ENCODE measurements around the gene POLN.
A peak's percentile ranks its signal among the peaks of the same experiment; 100 is the strongest.

The POLN gene

DNA sequence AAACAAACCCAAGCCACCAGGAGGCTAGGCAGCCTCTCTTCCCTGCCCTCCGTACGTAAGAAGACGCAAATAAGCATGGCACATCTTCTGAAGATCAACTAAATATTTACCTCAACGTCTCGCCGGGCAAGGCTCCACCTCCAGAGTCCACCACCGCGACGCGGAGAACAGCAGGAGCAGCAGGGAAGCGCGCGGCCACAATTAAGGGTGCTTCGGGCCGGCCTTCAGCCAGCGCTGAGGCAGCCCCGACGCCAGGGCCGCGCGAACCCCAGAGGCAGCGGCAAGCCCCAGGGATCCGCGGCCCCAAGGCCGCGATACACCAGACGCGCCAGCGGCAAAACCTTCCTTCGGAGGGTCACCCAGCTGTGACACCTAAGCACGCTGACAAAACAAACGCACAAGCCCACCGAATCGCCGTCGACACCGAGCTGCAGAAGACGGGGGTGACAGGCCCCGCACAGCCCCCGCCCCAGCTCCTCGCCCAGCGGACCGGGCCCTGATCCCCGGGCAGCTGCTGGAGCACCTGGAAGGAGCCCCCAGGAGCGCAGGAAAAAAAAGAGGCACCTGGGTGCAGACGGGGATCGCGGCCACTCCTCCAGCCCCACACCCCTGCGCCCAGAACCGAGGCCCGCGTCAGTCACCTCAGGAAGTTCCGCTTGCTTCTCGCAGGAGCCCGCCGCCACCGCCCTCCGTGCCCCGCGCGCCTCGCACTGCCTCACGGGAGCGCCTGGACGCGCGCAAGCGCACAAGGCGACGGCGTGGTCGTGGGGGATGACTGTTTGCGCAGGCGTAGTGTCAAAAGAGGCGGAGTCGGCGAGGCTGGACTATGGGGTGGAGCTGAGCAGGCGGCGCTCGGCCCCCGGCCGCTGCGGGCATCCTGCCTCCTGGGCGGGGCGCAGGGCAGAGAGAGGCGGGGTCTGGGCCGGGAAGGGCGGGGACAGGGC lies at the start of gene POLN, which contains the start of gene HAUS3:
Gene POLN (minus strand): TSS at position 712 of the 944 bp plus-strand sequence. CDS start 12,890 bp downstream, outside the sequence.
Gene HAUS3 (minus strand): TSS at position 712 of the 944 bp plus-strand sequence. CDS start 1,175 bp downstream, outside the sequence.
- DNase-seq (ENCODE audit: low read depth in 4 of 4, low spot score in 1 of 4), result peak; percentile 97 to 99 (median 98)

- peak in 3 of 4 experiments; percentile 7 to 25 (median 17) for DNase-seq (ENCODE audit: low read depth in 4 of 4, low spot score in 1 of 4)
Measured at GRCh38 chr4:2290974-2291704, 49.2 kb upstream of the POLN start.

- no peak for DNase-seq (ENCODE audit: low read depth in 4 of 4, low spot score in 1 of 4)
Measured at GRCh38 chr4:2290488-2290887, 48.6 kb upstream of the POLN start.

DNA sequence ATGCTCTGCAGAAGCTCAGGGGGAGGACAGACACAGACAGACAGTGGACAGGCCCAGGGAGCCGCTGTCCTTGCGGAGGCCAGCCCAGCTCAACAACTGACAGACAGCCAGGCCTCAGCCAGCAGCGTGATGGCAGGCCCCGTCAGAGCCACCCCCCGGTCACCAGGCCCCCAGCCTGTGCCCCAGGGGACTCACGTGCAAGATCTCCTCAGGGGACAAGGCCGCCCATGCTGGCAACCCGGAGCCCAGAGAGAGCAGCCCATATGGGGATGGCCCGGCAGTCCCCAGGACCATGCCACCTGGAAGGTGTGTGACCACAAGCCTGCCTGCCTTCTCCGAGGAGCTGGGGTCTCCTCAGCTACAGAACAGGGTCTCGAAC lies 48.0 kb upstream of the POLN start:
- no peak for DNase-seq (ENCODE audit: low read depth in 4 of 4, low spot score in 1 of 4)

DNA sequence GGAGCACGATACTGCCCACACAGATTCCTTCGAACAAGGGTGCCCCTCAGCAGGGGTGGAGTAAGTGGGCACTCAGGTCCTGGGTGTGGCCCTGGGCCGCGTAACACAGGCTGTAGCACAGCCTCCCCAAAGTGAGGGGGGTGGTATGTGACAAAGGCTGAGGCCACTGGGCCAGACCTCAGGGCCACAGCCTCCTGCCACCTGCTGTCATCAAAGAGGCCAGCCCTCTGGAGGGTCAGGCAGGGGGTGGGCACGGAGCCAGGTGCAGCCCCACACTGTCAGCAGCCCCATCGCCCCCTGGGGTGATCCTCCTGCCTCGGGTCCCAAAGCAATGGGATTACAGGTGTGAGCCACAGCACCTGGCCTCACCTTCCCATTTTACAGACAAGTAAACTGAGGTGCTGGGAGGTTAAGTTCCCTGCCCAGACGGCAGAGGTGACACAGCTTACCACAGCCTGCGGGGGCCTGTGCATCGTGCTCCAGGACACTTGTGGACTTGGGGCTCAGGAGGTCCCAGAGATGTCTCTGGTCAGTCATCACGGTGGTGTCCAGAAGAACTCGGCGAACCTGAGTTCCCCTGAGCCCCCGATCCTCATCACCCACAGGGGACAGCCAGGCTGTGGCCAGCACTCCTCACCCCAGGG lies 47.5 kb upstream of the POLN start:
- no peak for DNase-seq (ENCODE audit: low read depth in 4 of 4, low spot score in 1 of 4)

DNA sequence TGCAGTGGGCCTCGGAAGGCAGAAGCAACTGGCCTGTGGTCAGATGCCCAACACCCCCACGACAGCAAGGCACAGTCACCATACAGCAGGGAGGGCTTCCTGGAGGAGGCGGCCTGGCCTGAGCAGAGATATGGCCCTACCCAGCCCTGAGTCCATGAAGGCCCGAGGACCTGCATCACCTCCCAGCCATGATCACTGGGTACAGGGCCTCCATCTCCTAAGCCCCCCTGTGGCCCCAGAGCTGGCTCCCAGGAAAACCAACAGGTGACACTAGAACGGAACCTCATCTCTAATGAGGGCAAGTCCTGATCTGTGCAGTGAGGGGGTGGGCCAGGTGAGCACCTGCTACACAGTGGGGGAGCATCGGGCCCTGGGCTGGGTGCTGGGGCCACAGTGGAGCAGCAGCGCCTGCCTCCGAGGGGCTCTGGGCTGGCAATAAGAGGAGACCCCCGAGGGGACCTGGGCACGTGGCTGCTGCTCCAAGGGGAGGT lies 46.2 kb upstream of the POLN start:
- no peak for DNase-seq (ENCODE audit: low read depth in 4 of 4, low spot score in 1 of 4)

DNA sequence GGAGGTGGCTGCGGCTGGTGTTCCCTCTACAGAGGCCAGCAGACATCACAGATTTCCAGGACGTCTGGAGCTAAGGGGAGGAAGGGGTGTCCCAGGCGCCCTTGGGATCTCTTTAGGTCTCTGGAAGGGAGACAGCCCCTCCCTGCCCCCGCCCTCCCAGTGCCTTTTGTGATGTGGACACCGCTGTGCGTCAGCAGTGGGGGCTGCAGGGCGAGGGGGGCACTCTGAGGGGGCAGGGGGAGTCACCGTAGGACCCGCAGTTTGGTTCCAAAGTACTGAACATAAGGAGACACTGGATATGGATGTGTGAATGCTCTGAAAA lies 45.6 kb upstream of the POLN start:
- no peak for DNase-seq (ENCODE audit: low read depth in 4 of 4, low spot score in 1 of 4)

GRCh38 chr4:2286904-2287593 lies 45.1 kb upstream of the POLN start:
- no peak for DNase-seq (ENCODE audit: low read depth in 4 of 4, low spot score in 1 of 4)

DNA sequence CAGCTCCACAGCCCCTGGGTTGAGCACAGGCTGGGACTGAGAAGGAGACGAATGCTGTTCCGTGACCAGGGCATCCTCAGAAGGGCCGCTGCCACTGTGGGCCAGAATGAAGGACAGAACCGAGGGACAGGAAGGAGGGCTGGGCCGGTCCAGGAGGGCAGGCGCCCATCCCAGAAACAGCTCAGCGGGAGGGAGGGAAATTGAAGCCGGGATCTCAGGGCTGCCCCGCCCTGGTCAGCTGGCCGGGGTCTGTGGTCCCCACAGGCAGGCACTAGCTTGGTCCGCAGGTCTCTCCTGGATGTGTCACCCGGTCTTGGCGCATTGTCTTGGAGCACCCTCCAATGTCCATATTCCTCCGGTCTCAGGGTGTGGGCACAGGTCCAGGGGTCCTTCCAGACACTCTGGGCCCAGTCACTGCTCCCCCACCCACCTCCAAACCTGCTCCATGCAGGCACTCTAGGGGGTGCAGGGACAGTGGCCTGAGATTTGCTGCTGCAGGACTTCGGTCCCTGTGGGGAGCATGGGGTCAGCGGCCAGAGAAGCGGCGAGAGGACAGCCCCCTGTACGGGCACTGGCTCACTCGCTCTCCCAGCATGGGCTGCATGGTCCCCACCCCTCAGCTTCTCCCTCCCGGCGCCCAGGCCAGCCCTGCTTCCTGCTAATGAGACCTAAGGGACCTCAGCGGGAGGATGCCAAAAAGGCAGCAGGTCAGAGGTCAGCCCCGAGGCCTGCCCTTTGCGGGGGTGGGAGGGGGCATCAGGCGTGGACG lies 43.9 kb upstream of the POLN start:
- no peak for DNase-seq (ENCODE audit: low read depth in 4 of 4, low spot score in 1 of 4)

DNA sequence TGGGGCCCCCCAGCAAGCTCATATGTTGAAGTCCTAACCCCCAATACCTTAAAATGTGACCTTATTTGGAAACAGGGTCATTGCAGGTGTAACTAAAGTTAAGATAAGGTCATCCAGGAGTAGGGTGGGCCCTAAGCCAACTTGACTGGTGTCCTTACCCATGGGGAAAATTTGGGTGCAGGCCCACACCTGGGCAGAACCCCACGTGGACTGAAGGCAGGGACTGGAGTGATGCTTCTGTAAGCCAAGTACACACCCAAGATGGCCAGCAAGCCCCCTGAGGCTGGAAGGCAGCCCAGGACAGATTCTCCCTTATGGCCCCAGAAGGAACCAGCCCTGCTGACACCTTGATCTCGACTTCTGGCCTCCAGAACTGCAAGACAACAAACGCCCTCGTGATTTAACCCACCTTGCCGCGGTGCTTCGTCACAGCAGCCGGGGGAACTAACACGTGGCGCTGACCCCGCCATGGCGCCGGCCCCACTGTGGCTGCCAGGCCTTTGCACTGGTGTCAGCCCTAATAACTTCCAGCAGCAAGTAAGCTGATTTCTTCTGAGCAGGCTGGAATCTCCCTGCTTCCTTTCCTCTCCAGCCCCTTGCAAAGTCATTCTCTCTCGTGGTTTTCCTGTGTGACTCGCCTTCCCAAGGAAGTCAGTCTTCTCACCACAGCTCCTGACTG lies 43.2 kb upstream of the POLN start:
- no peak for DNase-seq (ENCODE audit: low read depth in 4 of 4, low spot score in 1 of 4)

DNA sequence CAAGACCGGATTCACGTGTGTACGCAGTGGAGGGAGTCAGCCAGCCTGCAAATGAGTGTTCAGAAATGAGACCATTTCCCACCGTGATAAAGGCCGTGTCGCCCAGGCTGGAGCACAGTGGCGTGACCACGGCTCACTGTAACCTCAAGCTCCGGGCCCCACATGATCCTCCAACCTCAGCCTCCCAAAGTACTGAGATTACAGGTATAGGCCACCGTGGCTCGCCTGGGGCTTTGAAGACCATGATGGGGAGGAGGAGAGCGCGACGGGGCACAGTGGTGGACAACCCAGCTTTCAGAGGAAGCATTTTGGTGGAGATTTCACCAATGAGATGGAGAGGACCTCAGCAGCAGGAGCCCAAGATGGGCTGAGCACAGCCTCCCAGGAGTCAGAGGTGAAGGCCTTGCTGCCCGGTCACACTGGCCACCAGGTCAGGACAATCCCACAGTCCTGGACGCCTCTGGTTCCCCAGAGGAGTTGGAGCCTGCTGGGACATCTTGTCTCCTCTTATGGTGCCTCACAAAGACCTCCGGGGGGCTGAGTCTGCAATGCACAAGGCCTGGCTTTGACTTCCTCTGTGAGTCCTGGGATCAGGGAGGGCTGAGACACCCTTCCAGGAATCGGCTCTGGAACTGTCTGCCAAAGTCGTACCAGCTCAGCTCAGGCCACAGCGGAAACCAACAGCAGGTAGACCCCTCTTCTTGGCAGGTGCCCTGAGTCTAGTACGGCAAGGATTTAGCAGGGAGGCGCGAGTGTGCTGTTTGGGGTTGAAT lies 42.4 kb upstream of the POLN start:
- DNase-seq (ENCODE audit: low read depth in 4 of 4, low spot score in 1 of 4), result no peak

DNA sequence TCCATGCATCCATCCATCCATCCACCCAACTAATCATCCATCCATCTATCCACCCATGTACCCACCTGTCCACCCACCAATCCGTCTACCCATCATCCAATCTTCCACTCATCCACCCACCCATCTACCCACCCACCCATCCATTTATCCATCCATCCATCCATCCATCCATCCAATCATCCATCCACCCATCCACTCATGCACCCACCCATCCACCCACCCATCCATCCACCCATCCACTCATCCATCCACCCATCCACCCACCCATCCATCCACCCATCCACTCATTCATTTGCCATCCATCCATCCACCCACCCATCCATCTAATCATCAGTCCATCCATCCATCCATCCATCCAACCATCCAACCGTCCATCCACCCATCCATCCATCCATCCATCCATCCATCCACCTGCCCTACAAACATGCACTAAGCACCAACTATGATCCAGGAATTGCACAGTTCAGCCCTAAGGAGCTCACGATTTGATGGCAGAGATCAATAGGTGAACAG lies 41.3 kb upstream of the POLN start:
- DNase-seq (ENCODE audit: low read depth in 4 of 4, low spot score in 1 of 4), result no peak

DNA sequence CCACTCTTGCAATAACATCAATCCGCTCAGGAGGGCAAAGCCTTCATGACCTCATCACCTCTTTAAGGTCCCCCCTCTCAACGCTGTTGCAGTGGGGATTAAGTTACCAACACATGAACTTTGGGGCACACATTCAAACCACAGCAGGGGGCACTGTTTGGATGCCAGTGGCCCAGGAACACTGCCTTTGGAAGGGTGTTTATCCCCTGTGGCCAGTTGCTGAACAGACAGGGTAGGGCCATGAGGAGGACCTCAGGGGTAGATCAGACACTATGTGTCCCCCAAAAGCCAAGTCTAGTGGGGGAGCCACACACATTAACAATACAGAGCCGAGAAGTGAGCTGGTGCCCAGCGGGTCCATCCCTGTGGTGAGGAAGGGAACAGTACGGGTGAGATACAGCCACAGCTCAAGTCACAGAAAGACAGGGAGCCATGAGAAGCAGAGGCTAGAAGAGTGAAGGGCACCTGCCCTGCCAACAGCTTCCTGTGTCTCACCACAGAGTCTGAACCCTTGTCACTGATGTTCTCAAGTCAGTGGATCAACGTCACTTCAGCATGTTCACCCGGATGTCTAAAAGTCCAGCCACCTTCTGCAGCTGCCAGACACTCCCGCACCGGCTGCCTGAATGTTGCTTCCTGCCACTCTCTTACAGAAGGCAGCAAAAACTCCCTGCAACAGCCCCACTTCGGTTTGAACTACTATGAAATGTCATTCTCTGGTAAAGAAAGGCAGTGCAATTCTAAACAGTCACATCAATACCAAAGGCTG lies 39.8 kb upstream of the POLN start:
- DNase-seq (ENCODE audit: low read depth in 4 of 4, low spot score in 1 of 4), result peak in 2 of 4 experiments; percentile 17 to 19

DNA sequence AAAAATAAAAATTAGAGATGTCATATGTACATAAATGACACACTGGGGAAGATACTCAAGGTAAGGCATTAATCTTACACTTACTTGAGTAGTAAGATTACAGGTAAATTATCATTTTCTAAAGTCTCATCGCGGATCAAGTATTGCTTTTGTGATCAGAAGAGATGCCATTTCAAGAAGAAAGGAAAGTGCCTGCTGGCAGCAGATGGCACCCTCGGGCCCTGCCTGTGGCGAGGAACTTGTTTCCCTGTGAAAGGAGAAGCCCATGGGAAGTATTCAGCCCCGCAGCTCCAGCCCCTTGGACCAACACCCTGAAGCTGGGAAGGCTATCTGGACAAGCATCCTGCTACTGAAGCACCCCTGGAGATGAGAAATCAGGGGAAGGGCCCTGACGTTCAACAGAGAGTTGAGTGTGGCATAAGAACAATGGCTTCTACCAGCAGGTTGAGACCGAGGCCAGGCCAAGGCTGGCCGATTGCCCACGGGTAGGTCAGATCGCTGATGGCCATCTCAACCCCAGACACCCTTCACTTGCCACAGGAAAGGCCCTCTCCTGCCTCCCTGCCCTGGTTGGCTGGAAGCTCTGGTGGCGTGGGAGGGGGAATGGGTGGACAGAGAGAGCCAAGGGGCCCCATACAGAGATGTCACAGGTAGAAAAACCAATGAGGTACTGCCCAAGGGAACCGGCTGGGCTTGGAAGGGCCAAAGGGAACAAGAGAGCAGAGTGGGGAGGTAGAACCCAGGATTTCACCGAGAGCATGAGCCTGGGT lies 38.8 kb upstream of the POLN start:
- no peak for DNase-seq (ENCODE audit: low read depth in 4 of 4, low spot score in 1 of 4)

- DNase-seq (ENCODE audit: low read depth in 4 of 4, low spot score in 1 of 4), result no peak
Measured at GRCh38 chr4:2277956-2278355, 36.0 kb upstream of the POLN start.

GRCh38 chr4:2276581-2277325 lies 34.8 kb upstream of the POLN start:
- no peak for DNase-seq (ENCODE audit: low read depth in 4 of 4, low spot score in 1 of 4)

All from stimulated activated CD4-positive, alpha-beta T cell treated with anti-CD3 and anti-CD28 coated beads, Interleukin-1b, Interleukin-23, amount 100 ng/mL, for 24 hours (primary cell).